ENCODE results near the gene IPO11.
"Not testable (repeated sequence)": the region's sequence is repeated elsewhere in the genome, so short reads cannot be mapped to it uniquely, and the experiment has no call there.

IPO11 gene

GRCh38 chr5:62450259-62450658, 37.7 kb downstream of the IPO11 start:
- no peak for DNase-seq (ENCODE audit: low read depth)

GRCh38 chr5:62457071-62457470, 44.5 kb downstream of the IPO11 start:
- DNase-seq (ENCODE audit: low read depth) = no peak

DNA sequence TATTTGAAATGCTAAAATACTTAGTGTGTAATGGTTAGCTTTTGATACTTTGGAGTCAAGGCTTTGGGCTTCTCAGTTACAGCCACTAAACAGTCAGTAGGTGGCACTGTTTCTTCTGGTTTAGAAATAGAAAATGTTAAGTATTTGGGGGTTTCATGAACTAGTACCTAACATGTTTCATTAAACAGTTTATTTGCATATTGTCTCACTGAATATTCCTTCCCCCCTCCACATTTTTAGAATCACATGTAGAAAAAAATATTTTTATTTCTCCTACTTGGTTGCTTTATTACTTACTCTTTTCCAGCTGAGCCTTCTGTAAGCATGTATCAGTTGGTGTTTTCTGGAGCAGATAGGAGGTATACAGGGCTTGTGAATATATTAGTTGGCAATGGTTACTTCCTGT, 48.0 kb downstream of the IPO11 start:
- DNase-seq (ENCODE audit: low read depth) = no peak

DNA sequence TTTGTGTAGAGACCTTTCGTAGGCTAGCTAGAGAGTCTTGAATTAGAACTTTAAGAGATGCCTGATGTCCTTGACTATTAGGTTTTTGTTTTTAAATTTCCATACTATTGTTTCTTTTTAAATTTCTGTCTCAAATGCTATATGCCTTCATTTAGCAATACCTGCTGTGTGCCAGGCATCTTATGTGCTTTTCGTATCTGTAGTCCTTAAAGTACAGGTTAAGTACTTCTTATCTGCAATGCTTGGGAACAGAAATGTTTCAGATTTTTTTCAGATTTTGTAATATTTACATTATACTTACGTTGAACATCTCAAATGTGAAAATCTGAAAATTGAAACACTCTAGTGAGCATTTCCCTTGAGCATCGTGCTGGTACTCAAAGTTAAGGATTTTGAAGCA, 49.0 kb downstream of the IPO11 start:
- DNase-seq (ENCODE audit: low read depth) = no peak

DNA sequence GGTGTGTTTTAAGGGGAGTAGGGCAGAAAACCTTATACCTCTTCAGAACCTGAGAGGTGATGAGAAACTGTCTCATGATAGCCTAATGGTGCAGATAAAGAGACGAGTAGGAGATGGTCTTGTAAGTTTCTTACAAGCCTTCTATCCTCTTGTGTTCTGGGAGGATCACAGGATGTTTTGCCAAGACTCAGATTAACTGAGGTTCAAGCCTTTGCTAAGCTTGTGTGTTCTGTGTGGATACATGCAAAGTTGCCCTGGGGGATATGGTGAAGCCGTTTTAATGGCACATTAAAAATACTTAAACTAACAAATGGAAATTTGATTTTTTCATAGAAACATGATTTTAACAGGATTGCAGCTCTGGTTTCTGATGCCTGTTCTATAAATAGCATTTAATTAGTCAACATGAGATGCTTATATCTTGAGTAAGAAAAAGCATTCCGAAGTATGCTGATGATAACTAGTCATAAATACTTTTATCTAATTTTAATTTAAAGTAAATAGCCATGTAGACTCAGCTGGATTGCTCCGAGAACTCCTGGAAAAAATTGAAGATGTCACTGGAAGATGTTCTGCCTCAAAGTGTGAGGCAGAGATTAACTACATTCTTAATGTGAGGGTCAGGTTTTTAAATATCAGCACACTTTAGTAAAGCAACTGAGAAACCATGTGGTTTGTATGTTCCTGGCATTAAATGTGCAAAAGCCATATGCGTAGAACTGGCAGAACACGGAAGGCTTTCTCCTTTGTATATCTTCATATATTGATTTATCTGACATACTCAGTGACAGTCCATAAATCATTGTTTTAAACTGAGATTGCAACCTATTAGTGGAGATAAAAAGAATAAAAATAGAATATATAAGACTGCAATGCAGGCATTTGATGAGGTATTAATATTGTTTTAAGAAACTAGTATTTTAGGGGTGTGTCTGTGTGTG, 53.7 kb downstream of the IPO11 start:
- no peak for DNase-seq (ENCODE audit: low read depth)

GRCh38 chr5:62473209-62473608, 60.6 kb downstream of the IPO11 start:
- DNase-seq (ENCODE audit: low read depth) = no peak

- DNase-seq (ENCODE audit: low read depth) = no peak
Observed at GRCh38 chr5:62475072-62475471, 62.5 kb downstream of the IPO11 start.

- no peak for DNase-seq (ENCODE audit: low read depth)
Observed at GRCh38 chr5:62477801-62478200, 65.2 kb downstream of the IPO11 start.

GRCh38 chr5:62483556-62483955, 71.0 kb downstream of the IPO11 start:
- no peak for DNase-seq (ENCODE audit: low read depth)

GRCh38 chr5:62486672-62487071, 74.1 kb downstream of the IPO11 start:
- DNase-seq (ENCODE audit: low read depth) = no peak

GRCh38 chr5:62488531-62488930, 76.0 kb downstream of the IPO11 start:
- no peak for DNase-seq (ENCODE audit: low read depth)

- DNase-seq (ENCODE audit: low read depth) = no peak
Observed at GRCh38 chr5:62489471-62489870, 76.9 kb downstream of the IPO11 start.

- DNase-seq (ENCODE audit: low read depth) = no peak
Observed at GRCh38 chr5:62494772-62495171, 82.2 kb downstream of the IPO11 start.

GRCh38 chr5:62496876-62497275, 84.3 kb downstream of the IPO11 start:
- DNase-seq (ENCODE audit: low read depth) = no peak

- DNase-seq (ENCODE audit: low read depth) = no peak
Observed at GRCh38 chr5:62498961-62499360, 86.4 kb downstream of the IPO11 start.

DNA sequence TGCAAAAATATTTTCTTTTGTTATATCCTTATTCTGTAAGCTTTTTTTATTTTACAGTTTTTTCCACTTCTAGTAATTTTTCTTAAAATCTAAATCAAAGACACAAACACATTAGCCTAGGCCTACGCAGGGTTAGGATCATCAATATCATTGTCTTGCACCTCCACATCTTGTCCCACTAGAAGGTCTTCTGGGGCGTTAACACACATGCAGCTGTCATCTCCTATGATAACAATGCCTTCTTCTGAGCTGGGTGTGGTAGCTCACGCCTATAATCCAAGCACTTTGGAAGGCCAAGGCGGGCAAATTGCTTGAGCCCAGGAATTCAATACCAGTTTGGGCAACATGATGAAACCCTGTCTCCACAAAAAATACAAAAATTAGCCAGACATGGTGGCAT, 87.2 kb downstream of the IPO11 start:
- DNase-seq (ENCODE audit: low read depth) = no peak

- DNase-seq (ENCODE audit: low read depth) = no peak
Observed at GRCh38 chr5:62502456-62503101, 90.0 kb downstream of the IPO11 start.

- no peak for DNase-seq (ENCODE audit: low read depth)
Observed at GRCh38 chr5:62504129-62504528, 91.6 kb downstream of the IPO11 start.

GRCh38 chr5:62506659-62507460, 94.3 kb downstream of the IPO11 start:
- no peak for DNase-seq (ENCODE audit: low read depth)

GRCh38 chr5:62508760-62509159, 96.2 kb downstream of the IPO11 start:
- not testable (repeated sequence) for DNase-seq (ENCODE audit: low read depth)

DNA sequence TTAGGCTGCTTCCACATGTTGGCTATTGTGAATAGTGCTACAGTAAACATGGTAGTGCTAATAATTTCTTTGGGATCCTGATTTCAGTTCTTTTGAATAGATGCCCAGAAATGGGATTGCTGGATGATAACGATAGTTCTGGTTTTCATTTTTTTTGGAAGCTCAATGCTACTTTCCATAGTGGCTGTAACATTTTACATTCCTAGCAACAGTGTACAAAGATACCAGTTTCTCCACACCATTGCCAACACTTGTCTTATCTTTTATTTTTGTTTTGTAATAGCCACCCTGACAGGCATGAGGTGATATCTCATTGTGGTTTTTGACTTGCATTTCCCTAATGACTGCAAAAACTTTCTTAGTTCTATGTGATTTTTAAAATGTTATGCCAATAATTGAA, 97.2 kb downstream of the IPO11 start:
- no peak for DNase-seq (ENCODE audit: low read depth)

- not testable (repeated sequence) for DNase-seq (ENCODE audit: low read depth)
Observed at GRCh38 chr5:62513085-62513484, 100.5 kb downstream of the IPO11 start.

All from stimulated activated CD8-positive, alpha-beta memory T cell treated with anti-CD3 and anti-CD28 coated beads, Interleukin-7, amount 100 ng/mL, for 24 hours (primary cell).